HG03342 (cell line): Measurements from ENCODE around the gene ANKRD26.
"Not testable (repeated sequence)": the region's sequence is repeated elsewhere in the genome, so short reads cannot be mapped to it uniquely, and the experiment has no call there.

ENCODE experiments used
- ATAC-seq: cut with Tn5 transposase; IDR thresholded peaks from one replicate; pipeline ENCODE4 v1.9.1; 2021; ENCODE audit warnings: mild to moderate bottlenecking, moderate library complexity; ENCODE audit not compliant: unreplicated experiment

The ANKRD26 gene

DNA sequence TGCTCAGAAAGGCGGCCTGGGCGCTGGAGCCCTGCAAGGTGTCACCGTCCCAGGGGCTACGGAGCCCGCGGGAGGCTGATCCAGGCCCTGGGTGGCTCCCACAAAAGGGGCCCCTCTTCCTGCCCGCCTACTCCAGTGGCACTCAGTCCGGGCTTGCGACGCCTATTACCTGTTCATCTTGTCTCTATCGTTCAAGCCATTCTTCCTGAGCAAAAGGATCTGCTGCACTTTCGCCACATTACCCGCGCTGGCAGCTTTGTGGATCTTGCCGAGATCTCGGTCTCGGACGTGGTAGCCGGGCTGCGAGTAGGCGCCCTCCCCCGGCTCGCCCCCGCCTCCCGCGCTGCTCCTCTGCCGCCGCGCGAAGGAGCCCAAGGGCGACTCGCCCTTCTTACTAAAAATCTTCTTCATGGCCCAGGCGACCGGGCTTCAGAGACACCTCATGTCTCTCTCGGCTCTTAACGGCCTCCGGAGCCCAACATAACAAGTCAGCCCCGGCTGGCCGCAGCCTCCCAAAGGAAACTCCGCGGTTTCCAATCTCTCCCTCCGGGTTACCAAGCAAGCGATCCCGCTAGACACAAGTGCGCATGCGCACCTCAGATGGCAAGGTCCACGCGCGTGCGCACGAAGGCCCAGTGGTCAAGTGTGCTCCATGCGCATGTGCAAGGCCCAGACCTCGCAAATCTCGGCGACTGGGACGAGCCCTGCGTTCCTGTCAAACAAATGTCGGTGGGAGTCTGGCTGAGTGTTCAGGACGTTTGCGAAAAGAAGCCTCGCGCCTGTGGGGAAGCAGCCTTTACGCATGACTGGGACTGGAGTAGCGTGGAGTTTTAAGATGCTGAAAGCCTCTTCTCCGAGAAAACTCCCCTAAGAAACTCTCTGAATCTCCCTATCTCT is at the start of gene ANKRD26:
Gene ANKRD26 (minus strand): TSS at position 579 of the 897 bp plus-strand sequence. CDS start 168 bp downstream, at position 411.
- ATAC-seq, result peak; percentile 82

DNA sequence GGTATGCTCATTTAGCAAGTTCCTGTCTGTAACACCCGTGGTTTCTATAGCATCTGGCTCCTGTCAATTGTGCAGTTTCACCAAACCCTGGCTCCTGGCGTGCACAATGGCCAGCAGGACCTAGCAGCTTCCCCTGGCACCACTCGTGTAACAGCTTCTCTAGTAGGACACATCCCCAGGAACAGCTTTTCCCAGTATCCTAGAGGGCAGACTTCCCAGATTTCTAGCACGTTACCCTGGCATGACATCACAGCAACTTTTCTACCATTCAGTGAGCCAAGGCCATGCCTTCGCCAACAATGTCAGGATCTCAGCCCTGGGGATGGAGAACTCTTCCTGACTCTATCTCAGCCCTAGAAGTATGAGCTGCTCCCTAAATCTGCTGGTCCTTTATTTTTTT is 47.4 kb upstream of the ANKRD26 start:
- ATAC-seq, result no peak

DNA sequence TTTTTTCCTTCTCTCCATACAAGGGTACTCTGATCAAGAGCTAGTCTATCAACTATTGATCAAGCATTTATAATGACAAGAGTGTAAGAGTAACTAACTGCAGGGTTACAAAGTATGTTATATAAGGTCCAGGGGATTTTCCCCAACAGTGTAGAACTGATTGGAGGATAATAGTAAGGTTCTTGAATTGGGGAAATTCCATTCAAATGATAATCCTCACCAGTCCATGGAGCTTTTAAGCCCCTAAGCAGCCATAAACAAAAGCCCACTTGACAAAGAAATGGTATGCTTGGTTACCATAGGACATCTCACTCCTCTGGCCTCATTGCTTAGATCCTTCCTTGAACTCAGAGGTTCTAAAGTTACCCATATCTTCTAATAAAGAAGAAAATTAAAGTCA is 45.6 kb upstream of the ANKRD26 start:
- no peak for ATAC-seq

DNA sequence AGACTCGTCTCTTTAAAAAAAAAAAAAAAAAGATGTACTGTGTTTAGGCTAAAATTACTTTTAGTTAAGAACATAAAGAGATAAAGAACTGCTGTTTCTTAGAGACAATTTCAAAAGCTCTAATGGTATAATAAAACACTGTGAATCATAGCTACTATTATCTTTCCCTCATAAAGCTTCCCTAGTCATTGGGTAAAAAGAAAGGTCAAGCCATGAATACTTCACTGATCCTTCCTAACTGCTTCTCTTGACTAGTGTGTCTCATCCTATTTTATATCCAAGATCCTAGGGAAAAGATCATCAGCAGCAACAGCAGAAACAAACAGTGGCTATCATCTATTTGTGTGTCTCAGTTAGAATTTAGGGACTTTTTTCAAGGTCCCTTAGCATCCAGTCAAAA is 43.4 kb upstream of the ANKRD26 start:
- no peak for ATAC-seq

DNA sequence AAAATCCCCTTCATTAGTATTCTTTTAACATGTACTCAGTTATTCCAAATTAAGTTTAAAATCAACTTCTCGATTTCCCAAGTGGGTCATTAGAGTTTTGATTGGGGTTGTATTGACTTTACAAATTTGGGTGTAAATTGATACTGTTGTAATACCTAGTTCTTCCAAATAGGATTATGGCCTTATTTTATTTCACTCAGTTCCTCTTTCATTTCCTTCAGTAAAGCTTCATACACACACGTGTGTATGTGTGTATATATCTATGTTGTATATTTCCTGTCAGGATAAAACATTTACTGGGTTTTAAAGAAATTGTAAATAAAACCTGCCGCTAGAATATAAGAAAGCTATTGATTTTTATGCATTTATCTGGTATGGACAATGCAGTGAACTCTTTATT is 38.0 kb upstream of the ANKRD26 start:
- no peak for ATAC-seq

DNA sequence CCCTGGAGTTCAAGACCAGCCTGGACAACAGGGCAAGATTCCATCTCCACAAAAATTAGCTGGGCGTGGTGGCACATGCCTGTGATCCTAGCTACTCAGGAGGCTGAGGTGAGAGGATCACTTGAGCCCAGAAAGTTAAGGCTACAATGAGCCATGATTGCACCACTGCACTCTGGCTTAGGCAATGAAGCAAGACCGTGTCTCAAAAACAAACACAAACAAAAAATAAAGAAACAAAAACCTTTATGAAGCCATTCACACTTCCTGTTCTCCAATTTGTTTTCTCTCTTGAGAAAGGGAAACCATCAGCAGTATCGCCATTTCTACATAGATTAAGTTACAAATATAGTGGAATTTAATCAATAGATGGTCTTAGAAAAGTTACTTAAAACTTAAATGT is 34.1 kb upstream of the ANKRD26 start:
- no peak for ATAC-seq

DNA sequence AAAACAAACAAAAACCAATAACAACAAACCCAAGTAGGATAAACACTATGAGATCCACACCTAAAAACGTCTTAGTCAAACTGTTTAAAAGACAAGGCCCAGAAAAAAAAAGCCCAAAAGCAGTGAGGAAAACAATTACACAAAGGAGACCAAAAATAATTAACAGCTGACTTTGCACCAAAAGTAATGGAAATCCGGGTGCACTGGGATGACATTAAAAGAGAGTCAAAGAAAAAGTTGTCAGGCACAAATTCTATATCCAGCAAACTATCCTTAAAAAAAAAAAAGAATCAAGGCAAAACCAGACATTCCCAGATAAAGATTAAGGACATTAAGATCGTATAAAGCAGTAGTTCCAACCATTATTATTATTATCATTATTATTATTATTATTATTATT is 7.9 kb upstream of the ANKRD26 start:
- no peak for ATAC-seq

DNA sequence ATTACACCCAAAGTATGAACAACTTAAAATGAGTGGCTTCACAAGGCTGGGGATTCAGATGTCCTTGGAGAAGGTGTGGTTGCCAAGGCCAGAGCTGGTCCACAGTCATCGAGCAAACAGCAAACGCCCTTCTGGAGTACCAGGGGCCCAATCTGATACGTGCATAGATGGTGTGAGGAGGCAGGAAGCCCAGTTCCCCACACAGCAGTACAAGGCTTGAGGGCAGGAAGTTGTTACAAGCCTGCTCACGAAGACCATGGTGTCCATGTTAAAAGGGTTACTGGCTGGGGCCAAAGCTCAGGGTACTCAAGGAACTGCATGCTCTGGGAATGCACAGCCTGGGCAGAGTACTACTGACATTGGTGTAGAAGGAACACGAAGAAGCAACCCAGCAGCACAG is 4.6 kb upstream of the ANKRD26 start:
- ATAC-seq, result no peak

DNA sequence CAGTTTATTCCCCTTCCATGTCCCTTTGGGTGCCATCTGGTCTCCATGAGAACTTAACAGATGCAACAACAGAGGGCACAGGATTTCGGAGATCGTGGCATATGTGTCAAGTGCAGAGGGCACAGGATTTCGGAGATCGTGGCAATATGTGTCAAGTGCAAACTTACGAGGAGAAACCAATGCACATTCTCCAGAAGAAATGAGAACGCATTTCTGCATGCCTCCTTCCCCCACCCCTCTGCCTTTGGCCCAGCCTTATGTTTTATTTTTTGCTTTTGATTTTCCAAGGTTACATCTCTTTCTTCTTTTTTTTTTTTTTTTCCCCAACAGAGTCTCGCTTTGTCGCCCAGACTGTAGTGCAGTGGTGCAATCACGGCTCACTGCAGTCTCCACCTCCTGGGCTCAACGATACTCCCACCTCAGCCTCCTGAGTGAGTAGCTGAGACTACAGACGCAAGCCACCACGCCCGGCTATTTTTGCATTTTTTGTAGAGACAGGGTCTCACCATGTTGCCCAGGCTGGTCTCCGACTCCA is 586 bp upstream of the ANKRD26 start:
- no peak for ATAC-seq

DNA sequence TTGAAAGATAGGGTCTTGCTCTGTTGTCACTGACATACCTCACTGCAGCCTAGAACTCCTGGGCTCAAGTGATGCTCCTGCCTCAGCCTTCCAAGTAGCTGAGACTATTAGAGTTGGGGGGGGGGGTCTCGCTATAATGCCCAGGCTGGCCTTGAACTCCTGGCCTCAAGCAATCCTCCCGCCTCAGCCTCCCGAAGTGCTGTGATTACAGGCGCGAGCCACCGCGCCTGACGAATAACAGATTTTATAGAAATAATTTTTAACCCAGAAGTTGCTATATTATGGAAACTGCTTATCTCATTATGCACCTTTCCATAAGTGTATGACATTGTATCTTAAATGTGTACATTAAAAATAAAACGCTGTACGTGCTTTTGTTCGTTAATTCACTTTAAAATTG is 846 bp downstream of the ANKRD26 start:
- ATAC-seq, result no peak

DNA sequence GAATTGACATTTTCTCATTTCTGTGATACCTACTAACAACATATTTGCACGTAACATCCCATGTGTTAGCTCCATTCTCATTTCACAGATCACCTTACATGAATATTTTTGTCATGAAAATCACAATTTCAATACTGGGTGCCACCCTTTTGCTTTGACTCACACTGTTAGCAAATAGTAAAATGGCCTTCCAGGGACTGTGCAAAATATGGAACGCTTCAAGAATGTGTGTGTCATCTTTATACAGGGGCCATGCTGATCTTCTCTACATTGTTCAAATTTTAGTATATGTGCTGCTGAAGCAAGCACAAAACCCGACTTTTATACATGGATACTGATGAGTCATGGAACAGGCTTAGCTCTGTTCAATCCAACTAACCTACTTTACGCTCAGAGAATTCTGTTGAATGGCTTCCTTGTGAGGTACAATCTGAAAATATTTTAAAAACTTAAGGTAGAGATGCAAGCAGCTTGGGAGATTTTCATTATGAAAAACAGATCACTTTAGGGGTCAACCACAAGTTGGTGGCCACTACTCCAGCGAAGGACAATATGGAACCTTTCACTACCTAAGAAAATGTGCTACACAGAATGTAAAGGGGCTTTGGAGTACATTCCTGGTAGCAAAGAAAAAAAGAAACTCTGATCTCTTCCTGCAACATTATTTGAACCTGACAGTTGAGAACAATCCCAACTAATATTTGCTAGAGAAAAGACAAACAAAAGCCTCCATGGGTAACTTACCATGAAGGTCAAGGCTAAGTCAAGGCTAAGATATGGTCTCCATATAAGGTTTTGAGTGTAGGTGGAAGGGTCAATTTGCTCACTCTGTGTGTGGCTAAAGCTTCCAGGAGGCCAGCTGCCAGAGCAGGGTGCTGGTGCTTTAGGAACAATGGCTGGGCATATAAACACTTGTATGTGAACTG is 11.9 kb downstream of the ANKRD26 start:
- no peak for ATAC-seq

DNA sequence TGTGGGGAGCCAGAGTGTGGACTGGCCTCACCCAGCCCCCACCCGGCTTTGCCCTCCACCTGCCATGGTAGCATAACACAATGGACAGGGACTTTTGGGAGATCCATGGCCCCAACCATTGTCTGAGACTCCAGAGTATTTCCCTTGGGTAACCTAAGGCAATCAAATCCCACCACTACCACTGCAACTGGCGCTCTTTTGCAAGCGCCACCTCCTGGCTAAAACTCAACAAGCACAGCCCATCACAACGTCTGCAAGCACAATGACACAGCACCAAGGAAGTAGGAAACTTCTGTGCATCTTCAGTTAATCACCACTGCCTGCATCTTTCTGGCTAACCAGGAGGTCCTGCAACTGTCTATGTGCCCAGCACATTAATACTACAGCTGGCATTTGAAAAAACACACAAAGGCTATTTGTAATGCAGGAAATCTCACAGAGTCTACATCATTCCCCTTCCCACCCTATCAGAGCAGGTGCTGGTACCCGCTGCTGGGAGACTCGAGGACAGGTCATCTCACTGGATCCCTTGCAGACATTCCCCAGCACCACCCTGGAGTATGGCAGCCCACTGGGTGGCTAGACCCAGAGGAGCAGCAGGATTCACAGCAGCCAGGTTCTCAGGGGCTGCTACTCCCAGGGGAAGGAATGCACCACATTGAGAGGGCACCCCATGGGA is 27.7 kb downstream of the ANKRD26 start:
- no peak for ATAC-seq

DNA sequence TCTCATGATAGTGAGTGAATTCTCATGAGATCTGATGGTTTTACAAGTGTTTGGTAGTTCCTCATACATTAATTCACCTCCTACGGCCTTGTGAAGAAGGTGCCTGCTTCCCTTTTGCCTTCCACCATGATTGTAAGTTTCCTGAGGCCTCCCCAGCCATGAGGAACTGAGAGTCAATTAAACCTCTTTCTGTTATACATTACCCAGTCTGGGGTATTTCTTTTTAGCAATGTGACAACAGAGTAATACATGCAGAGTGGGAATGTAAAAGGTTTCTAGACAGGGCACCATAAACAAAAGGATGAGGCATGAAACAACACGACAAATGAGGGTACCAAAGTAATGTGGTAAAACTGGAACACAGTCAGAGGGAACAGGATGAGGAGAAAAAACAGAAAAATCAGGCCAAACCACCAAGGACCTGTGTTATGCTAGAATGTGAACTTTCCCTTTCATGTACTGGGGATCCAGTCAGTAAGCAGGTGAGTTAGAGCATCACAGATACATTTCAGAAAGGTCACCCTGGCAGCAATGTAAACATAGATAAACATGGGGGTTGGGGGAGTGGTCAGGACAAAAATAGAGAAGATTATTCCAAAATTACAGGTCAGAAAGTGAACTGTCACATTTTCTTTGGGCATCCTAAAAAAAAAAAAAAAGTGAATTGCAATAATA is 31.9 kb downstream of the ANKRD26 start:
- ATAC-seq, result peak; percentile 59

DNA sequence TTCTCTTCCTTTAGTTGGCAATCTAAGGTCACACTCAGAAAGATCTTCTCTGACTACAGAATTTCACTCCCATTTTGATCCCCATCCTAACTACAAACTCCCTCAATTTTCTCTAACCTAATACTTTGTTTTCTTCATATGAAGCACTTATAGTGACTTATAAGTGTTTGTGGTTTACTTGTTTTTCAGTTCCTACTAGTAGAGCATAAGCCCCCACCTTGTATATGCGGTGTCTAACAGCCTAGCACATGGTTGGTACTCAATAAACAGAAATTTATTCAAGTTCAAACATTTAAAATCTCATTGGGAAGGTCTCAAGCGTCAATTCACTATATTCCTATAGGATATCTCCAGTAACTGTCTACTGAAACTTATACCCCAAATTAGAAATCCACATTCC is 35.2 kb downstream of the ANKRD26 start:
- ATAC-seq, result no peak

DNA sequence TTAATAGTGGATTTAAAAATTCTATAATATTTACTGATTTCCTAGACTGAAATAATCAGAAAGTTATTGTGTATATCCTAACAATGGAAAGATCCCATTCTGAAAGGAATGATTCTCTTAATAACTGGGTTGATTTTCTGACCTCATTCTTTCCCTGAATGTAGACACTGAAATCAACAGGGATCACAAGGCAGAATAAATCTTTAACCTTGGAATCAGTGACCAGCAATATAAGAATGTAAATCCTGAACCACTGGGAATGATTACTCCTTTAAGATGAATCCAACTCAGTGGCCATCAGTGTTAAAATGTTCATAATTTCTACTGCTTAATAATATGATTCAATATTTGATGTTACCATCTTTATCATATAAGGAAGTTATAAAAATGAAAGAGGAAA is 47.6 kb downstream of the ANKRD26 start:
- ATAC-seq, result no peak

DNA sequence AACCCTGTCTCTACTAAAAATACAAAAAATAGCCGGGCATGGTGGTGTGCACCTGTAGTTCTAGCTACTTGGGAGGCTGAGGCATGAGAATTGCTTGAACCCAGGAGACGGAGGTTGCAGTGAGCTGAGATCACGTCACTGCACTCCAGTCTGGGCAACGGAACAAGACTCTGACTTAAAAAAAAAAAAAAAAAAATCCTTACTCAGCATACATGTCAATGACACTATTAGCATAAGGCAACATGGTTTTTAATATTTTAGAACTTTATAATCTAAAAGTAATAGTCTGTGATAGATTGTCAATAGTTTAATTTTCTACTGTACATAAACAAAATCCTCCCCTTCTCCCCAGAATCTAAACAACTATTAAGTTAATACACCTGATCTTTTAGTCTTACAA is 55.0 kb downstream of the ANKRD26 start:
- ATAC-seq, result not testable (repeated sequence)

DNA sequence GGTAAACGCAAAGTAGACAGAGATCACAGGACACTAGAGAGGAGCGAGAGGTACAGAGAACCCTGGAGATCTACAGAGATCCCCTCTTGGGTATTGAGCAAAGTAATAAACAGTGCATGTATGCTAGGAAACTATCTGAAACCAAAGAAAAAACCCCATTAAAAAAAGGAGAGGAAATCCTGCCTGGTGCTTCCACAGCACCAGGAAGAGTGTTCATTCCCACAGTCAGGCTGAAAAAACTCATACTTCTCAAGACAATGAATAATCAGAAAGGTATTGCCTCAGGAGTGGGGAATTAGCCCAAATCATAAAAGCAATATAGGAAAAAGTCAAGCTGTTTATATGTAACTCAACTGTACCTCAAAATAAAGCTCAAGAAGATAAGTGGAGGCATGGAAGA is 59.1 kb downstream of the ANKRD26 start:
- ATAC-seq, result no peak

DNA sequence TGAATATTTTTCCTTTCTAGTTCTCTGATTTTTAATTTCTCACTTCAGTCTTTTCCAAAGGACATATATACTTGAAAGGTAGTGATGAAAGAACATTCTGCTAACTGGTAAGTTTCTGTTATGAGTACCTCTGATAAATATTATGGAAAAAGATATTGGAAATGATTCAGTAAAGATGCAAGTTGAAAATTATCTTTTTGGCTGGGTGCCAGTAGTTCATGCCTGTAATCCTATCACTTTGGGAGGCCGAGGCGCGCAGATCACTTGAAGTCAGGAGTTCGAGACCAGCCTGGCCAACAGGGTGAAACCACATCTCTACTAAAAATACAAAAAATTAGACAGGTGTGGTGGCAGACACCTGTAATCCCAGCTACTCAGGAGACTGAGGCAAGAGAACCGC is 62.1 kb downstream of the ANKRD26 start:
- no peak for ATAC-seq

DNA sequence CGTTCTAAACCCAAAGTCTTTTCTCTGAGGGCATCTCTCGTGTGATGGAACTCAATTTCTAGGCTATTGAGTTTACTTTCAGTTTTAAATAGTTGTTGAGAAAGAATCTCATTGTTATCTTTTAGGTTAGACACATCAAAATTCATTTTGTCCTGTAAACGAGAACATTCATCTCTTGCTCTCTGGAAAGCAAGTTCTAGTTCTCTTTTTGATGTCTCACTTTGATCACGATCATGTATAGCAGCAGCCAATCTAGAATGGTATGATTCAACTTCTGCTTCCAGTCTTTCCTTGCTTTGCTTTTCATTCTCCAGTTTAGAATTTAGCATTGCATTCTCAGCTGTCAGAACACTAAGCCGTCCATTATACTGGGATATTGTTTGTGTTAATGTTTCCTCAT is 65.1 kb downstream of the ANKRD26 start:
- ATAC-seq, result no peak

DNA sequence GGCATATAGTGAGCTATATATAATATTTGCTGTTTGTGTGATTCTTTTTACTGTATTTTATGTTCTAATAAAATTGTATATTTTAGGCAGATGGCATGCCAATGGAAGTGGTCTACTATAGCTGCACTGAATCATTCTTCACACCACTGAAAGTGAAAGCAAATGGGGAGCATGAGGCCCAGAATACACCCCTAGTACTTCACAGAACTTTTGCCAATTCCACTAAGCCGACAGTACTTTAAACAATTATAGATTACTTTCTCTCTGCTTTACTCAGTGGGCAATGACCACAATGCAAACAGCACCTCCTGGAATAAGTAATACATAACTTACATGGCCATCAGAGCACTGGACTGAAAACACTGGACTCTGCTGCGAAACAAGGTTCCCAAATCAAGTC is 70.2 kb downstream of the ANKRD26 start:
- ATAC-seq, result no peak
